Nucleus accumbens (tissue), 56 donors: ENCODE results near the gene PLCB1.

Source experiments
- DNase-seq, 56 donors: peaks; one replicate each; lab custom pipeline; 2025; lab: John Stamatoyannopoulos, UW

The PLCB1 gene

DNA sequence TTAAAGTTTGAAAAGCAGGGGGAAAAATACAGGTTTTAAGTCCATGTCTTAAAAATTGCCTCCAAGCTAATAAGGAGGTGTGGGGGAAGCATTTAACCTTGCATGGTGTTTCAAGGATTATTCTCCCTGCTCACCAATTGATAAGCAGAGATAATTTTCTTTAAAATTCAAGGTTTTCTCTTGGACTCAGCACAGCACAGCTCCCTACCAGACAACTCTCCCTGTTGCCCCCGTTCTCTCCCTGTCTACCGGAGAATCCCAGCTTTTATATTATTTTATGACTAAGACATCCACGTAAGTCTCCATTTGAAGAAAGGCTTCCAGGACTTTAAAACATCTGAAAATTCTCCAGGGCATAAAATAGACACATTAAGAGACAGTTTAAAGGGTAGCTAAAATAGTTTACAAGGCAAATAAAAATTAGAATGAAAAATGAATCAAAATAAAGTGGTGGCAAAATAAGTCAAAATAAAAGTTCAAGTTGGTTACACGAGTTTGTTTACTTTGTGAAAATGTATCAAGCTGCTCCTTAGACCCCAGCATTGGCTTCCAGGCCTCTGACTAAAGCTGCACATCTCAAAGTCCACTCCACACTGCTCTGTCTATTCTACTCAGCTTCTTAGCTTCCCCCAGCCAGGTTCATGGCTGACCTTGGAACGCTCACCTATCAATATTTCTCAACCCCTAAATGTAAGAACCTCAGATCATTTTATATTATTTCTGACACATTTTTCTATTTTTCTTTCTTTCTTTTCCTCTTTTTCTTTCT lies 748.2 kb downstream of the PLCB1 start:
- no peak for DNase-seq

DNA sequence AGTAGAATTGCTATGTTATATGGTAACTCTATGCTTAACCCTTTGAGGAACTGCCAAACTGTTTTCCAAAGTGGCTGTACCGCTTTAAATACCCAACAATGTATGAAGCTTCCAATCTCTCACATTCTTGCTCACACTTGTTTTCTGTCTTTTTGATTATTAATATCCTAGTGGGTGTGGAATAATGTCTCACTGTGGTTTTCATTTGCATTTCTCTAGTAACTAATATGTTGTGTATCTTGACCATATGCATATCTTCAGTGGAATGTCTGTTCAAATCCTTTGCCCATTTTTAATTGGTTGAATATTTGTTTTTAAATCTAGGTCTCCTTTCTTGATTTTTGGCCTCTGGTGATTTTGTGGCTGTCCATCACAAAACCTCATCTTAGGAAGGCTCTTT lies 759.0 kb downstream of the PLCB1 start:
- no peak for DNase-seq

DNA sequence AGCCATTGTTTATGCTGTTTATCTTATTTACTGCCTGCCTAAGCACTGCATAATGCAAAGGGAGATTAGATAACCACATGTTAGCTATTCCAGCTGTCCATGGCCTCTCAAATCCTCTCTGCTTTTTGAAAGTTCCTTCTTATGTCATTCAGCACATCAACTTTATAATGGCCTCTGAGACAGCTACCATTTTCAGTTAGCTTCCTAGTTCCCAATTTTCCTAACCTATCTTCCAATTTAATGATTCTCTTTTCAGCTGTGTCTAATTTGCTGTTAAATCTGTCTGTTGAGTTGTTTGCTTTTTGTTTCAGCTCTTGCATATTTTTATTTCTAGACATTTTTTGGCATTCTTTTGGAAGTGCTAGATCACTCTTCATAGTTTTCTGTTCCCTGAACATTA lies 763.4 kb downstream of the PLCB1 start:
- DNase-seq, result no peak

DNA sequence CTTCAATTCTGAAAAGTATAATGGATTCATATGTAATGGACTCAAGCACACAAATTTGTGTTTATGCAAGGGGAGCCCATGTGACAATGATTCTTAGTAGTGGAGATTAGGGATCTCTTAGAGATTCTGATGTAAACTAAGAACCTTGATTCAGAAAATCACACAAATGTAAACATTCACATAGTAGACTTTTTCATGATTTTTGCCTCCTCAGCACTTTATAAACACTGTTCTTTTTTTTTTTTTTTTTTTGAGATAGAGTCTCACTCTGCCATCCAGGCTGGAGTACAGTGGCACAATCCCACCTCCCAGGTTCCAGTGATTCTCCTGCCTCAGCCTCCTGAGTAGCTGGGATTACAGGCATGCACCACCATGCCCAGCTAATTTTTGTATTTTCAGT lies 766.8 kb downstream of the PLCB1 start:
- DNase-seq, result no peak

DNA sequence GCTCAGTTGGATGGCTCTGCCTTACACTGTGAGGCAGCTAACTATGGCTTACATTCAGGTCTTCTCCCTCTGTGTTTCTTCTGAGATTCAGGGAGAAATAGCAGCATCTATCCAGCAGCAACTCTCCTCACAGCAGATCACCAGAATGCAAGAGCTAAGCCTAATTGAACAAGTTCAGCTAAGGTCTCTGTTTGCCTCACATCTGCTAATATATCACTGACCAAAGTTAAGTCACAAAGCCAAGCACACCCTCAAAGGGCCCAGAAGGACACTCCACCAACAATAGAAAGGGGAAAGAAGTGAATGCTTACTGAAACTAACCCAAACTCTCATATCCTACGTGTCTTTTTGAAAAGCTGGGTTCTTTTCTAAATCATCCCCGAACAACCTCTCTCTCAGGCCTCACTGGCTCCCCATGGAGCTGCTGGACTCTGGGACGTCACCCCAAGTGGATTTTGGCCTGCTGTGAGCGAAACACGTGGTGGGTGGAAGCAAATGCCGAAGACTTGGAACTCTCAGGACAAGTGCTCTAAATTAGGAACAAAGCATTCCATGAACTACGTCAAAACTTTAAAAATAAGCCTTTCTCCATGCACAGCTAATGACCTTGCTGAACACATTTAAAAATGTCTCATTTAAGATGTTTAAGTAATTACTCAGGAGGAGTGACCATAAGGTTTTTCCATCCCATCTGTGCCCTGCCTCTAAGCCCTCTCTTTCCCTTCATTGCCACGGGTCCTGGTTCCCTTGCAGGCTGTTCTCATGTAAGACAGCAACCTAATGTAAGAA lies 769.4 kb downstream of the PLCB1 start:
- no peak for DNase-seq

DNA sequence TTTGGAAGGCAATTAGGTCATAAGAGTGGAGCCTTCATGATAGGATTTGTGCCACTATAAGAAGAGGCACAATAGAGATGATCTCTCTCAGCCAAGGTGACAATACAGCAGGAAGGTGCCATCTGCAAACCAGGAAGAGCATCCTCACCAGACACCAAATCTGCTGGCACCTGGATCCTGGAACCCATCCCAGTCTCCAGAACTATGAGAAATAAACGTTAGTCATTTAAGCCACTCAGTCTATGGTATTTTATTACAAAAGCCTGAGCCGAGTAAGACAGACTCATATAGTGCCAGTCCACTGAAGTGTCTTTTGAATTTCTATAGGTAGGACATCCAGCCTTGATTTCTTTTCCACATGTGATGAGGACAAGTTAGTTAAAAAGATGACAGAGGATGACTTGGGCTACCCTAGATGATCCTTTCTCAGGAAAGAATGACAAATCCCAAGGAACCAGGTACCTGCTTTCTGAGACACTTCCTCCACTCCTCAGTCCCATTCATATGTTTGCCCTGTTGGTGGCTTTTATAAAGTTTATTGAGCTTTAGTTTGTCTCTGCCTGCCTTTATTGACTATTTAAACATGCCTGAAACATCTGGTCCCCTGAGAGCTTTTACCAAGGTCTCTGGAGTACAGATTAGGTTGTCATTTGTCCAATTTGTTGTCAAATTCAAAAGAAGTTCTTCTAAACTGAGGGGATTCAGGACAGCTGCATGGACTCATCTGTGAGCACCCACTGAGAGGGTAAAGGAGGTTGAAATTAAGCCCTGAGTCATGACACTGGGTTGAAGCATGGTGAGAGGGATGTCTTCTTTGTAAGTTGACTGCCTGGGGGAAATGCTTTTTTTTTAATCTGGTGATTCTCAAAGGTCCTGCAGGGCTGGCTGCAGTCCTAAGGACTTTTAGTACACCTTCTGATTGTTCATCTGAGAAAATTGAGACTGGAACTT lies 771.9 kb downstream of the PLCB1 start:
- no peak for DNase-seq

DNA sequence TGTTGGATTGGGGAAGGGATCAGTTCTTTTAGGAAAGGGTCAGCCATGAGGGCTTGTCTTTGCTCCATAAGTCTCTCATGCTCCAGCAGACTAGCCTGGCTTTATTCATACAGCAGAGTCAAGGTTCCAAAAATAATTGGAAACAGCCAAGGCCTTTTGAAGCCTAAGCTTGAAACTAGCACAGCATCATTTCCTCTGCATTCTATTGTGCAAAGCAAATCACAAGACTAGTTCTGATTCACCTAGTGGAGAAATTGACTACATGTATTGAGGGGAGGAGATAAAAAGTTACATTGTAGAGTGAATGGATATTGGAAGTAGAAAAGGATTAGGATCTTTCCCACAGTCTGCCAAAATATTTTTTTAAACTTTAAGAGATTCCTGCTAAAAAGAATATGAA lies 777.5 kb downstream of the PLCB1 start:
- DNase-seq, result no peak

DNA sequence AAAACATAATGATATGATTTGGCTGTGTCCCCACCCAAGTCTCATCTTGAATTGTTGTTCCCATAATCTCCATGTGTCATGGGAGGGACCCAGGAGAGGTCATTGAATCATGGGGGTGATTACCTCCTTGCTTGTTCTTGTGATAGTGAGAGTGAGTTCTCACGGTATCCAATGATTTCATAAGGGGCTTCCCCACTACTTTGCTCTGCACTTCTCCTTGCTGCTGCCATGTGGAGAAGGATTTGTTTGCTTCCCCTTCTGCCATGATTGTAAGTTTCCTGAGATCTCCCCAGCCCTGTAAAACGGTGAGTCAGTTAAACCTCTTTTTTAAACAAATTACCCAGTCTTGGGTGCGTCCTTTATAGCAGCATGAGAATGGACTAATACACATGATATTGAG lies 780.0 kb downstream of the PLCB1 start:
- DNase-seq, result no peak

DNA sequence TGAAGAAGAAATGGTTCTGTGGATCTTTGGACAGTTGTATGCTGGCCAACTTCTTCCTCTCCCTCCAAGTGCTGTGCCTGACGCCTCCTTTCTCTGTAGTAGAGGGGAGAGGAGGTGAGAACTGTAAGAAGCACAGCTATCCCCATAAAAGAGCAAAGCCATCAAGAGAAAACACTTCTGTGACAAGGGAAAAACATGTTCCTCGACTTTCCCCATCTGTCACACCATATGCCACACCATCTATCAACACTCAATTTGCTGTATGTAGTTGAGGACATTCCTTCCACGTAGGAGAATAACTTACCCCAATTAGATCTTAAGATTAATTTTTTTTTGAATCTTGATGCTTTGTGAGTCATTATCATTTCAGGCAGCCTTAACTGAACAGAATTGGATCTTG lies 780.7 kb downstream of the PLCB1 start:
- DNase-seq, result no peak

DNA sequence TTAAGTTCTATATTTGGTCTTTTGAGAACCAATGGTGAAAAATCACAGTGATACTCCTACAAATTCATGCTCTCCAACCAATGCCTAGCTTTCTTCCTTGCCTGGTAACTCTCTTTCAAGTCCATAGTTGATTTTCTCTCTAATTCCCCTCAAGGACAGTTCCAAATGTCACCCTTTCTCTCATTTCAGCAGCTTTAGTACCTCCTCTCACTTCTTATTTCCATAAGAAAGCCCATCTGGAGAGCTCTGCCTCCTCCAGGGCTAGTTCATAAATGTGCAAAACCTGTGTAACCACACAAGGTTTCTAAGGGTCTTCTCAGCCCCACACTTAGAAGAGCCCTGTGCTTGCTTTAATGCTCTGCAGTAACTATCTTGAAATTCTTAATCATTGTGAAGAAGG lies 781.4 kb downstream of the PLCB1 start:
- no peak for DNase-seq

DNA sequence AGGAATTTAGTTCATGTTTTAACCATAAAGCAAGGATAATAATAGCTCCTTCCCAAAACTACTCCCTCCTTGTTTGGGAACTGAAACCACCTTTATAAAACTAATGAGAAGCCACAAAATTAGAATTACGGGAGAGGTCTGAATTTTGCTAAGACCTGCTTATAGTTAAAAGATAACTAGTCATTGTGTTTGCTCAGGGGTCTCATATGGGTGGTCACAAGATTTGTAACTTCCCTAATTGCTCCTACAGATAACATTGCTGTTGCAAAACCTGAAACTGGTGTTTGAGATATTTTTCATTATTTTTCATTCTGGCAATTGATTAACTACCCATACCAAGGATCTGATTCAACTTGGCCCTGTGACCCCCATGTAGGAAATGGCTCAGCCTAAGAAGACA lies 782.4 kb downstream of the PLCB1 start:
- no peak for DNase-seq

DNA sequence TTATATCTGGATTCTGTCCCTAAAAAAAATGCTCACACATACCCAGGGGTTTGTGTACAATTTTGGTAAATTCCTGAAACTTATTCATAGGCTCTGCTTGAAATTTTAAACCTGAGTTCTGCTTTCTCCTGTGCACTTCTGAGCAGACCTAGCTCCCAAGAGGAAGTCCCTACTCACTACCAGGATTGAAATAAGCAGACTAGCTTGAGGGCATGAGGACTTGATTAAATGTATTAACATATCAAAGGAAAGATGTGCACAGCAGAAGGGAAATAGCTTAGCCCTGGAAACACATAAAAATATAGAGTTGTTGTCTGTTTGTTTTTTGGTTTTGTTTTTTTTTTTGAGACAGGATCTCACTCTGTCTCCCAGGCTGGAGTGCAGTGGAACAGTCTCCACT lies 785.0 kb downstream of the PLCB1 start:
- DNase-seq, result no peak

DNA sequence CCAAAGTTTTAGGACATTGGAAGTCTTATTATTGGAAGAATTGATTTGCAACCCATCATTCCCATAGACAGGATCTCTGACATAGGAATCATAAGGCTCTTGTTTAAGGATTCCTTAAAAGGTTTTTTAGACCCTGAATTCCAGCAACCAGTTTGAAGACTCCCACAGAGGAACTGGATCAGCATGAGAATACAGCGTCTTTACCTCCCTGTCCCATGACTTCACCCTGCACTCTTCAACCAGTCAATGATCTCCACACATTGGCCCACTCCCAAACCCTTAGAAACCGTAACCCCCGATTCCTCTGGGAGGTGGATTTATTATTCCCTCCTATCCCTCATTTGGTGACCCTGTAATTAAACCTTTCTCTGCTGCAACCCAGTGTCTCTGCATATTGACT lies 786.1 kb downstream of the PLCB1 start:
- no peak for DNase-seq

DNA sequence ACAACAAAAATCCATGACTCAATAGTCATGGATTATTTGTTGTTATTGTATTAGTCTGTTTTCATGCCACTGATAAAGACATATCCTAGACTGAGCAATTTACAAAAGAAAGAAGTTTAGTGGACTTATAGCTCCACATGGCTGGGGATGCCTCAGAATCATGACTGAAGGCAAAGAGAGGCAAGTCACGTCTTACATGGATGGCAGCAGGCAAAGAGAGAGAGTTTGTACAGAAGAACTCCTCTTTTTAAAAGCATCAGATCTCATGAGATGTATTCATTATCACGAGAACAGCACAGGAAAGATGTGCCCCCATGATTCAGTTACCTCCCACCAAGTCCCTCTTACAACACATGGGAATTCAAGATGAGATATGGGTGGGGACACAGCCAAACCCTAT lies 792.5 kb downstream of the PLCB1 start:
- no peak for DNase-seq

DNA sequence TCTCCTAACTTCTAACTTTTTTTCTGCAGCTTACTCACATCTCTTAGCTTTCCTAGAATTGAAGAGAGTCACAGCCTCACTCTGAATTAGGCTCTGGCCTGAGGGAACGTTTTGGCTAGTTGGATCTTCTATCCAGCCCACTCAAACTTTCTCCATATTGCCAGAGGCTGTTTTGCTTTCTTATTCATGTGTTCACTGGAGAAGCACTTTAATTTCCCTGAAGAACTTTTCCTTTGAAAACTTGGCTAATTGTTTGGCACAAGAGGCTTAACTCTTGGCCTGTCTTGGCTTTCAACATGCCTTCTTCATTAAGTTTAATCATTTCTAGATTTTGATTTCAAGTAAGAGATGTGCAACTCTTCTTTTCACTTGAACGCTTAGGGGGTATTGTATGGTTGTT lies 798.7 kb downstream of the PLCB1 start:
- DNase-seq, result no peak

DNA sequence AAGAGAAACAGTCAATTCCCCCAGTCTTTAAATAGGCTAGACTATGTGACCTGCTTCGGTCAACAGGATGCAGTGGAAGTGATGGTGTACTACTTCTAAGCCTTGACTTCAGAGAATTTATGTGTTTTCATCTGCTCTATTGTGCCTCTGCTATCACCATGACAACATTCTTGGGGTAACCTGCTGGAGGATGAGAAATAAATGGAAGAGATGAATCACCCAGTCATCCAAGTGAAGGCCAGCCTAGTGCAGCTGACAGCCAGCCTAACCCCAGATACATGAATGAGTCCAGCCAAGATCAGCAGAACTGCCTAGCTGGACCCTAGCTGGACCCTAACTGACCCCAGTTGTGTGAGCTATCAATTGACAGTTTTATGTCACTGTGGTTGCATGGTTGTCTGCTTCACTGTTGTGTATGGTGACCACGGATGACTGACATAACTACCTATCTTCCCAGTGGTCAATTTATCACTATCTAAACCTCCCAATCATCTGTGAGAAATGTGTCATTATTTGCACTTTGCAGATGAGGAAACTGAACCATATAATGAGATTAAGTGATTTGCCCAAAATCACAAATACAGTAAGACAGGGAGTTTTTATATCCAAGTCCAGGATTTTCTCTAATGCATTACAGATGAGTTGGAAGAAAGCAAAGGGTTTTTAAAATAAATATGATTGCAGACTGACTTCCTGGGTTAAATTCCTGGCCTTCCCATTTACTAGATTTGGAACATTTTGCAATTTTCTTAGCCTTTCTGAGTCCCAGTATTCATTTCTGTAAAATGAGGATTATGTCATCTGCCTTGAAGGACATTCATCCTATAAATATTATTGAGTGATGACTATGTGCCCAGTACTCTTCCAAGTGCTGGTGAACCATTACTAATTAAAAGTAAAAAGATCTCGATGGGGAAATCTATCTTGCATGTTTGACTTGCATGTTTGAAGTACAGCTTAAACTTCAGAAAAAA lies 800.4 kb downstream of the PLCB1 start:
- DNase-seq, result peak in 3 of 56 donors; percentile 4

DNA sequence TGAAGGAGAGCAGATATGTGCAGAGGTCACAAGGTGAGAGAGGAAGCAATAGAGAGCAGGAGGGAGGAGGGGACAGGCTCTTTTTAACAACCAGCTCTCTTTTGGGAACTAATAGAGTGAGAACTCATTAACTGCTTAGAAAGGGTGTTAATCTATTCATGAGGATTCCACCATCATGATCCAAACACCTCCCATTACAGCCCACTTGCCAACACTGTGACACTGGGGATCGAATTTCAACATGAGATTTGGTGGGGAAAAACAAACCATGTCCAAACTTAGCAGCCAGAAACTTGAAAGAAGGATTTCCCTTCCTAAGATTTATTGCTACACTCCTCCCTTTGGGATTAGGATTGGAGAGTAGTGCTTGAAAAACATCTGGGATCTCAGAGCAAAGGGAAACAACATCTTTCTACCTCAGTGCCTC lies 801.3 kb downstream of the PLCB1 start:
- no peak for DNase-seq

DNA sequence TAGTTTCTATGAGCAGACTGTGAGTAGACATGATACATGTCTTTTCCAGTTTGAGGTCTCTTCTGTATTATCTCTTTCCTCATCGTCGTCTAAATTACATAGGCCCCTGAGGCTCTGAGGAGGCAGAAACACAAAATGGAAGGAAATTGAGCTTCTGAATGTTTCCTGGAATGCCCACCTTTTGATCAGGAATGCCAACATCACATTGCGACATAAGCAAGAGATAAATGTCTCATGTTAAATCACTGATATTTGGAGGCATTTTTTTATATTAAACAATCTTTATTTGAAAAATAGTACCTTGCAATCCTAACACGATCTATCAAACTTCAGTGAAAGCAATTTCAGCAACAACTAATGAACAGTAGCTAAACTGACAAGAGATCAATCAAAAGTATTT lies 802.3 kb downstream of the PLCB1 start:
- no peak for DNase-seq
